NCI-H1930 (cell line): ENCODE data around the gene TBCCD1.

Experiments used
- DNase-seq, 2 experiments: peaks; one replicate each; lab custom pipeline; 2025; lab: John Stamatoyannopoulos, UW

Gene TBCCD1, protein sequence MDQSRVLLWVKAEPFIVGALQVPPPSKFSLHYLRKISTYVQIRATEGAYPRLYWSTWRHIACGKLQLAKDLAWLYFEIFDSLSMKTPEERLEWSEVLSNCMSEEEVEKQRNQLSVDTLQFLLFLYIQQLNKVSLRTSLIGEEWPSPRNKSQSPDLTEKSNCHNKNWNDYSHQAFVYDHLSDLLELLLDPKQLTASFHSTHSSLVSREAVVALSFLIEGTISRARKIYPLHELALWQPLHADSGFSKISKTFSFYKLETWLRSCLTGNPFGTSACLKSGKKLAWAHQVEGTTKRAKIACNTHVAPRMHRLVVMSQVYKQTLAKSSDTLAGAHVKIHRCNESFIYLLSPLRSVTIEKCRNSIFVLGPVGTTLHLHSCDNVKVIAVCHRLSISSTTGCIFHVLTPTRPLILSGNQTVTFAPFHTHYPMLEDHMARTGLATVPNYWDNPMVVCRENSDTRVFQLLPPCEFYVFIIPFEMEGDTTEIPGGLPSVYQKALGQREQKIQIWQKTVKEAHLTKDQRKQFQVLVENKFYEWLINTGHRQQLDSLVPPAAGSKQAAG

DNA sequence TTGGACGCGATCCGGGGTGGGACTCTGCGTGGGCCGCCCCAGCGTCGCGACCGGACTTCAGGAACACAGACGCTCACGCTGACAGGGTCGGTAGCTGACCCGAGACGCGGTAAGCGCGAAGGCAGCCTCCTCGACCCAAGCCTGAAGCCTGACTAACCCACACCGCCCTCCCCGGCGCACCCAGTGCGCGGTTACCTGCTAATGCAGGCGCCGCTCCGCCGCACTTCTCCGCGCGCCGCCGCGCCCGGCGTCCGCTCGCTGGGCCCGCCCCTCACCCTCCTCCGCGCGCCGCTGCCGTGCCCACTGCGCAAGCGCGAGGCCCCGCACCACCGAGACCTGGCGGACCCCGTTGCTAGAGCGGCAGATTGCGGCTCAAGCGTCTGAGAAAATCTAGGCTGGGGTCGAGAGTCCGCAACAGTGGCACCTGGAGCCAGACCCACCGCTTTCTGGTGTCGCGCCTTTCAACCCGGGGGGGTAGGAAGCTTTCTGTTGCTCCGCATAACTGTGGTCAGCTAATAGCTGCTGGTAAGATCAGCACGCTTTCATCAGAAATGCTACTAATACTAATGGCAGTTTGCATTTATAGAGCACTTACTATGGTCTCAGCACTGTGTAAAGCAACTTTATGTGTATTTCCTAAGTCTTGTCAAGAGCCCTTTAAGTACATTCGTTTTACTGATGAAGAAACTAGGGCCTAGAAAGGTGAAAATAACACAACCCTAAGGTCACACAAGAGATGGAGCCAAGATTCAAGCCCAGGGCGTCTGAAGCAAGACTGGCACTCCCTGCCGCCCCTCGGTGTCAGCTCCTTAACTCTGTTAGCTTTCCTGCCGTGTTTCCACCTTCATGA is at the start of gene TBCCD1:
TBCCD1 (minus strand) TSS at position 268 of the 850 bp plus-strand sequence. CDS start 3,010 bp downstream, outside the sequence.
- DNase-seq = peak; percentile 66 to 85

DNA sequence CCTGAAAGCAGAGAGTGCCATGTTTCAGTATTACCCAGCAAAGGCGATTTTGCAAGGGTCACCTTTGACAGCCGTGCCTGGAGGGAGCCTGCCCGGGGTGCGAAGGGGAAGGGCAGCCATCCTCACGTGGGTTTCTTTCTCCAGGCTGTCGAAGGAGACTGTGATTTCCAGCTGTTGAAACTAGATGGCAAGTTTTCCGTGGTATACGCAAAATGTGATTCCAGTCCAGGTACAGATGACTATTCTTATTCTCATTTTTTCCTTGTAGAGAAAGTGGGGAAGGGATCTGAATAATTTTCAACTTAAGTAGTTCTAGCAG is 49.1 kb upstream of the TBCCD1 start:
- DNase-seq = no peak

DNA sequence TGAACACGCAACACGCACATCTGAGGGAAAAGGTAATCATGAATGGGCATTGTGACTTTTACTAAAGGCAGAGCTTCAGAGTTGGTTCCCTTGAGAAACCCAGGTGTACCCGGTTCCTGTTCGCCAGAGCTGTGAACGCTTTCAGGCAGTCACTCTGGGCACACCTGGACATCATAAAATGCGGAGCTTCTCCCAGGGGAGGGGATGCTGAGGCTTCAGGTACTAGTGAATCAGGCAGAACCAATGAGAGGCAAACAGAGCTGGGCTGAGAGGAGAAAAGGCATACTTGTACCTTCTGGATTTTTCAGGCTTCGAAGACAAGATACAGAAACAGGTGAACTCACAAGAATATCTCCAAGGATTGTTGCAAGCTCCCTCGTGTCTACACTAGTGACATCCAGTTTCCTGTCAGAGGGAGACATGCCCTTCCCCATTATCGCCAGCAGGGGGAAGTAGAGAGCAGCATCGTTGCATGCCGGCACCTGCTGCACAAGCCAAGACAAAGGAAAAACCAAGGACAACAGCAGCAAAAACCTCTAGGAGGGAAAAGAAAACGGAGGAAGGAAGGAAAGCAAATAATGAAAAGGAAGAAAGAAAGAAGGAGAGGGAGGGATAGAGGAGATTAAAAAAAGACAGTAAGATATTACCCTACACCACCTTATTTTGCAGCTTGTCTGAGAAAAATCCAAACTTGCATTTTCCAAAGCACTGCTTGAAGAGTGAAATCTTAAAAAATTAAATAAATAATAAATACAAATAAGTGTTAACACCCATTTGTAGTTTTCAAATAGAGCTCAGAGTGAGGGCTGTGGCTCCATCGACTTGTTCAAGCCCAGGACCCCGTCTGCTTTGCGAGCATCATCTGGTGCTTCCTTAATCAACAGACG is 47.7 kb upstream of the TBCCD1 start:
- DNase-seq = peak; percentile 46 to 65

DNA sequence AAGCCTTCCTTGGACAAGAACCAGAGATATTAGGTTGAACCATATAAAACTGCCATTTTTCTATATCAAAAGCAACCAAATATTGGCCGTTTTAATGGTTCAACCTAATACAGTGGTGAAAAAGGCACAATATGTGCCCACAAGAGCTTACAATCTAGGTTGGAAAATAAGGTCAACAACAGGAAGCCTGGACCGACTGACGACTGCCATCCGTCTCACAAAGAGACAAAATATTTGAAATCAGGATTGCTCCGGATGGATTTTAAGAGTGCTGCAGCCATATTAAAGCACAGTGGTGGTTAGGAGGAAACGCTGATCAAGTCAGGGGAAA is 47.1 kb upstream of the TBCCD1 start:
- DNase-seq = no peak

DNA sequence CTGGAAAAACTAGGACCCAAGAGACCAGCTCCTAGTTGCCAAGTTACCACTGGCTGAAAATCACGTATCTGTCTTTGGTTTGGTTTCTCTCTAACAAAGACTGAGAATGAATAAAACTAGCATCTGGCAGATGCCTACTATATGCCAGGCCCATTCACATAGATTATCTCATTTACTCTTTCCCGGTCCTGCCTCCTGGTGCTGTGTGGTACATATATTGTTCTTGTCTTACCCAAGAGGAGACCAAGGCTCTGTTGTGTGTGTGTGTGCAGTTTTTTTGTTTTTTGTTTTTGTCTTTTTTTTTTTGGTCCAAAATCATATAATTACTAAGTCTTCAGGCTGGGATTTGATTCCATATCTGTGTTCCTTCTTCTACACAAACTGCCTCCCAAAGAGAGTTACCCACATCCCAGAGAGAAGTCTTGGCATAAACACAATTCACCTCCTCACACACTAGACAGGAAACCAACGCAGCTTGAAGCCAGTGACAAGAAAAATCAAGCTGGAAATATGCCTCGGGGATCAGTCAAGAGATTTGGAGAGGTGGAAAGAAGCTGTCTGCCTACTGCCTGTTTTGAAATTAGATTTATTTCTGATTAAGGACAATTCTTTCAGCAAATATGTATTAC is 46.6 kb upstream of the TBCCD1 start:
- no peak for DNase-seq

DNA sequence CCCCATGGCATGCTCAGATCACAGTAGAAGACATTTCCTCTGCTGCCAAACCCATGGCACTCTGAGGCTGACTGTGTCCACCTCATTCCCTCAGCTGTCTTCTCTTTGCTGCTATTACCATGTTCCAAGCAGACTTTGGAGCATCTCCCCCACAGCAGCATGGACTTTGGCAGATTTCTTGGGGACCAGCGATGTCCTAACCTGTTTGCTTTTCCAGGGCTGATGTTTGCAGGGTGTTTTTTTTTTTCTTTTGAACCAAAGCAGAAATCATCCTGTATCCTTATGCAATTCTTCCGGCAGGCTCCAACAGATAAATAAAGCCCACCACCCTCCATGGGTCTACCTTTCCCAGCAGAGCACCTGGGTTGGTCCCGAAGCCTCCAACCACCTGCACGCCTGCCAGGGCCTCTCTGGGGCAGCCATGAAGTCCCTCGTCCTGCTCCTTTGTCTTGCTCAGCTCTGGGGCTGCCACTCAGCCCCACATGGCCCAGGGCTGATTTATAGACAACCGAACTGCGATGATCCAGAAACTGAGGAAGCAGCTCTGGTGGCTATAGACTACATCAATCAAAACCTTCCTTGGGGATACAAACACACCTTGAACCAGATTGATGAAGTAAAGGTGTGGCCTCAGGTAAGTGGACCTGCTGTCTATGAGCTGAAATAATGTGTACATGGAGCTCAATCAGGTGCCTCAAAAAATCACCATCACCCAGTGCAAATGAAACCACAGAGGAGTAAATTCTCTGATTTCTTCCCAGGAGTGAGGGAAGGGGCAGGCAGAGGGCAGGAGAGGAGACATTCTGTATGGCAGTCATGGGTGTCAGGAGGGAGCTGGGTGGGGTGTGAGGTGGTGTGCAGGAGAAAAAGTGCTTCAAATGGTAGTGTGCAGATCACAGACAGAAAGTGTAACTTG is 45.8 kb upstream of the TBCCD1 start, which contains the start of gene AHSG:
AHSG (plus strand) TSS at position 340 of the 916 bp plus-strand sequence; CDS start at position 422, 82 bp downstream.
- no peak for DNase-seq

DNA sequence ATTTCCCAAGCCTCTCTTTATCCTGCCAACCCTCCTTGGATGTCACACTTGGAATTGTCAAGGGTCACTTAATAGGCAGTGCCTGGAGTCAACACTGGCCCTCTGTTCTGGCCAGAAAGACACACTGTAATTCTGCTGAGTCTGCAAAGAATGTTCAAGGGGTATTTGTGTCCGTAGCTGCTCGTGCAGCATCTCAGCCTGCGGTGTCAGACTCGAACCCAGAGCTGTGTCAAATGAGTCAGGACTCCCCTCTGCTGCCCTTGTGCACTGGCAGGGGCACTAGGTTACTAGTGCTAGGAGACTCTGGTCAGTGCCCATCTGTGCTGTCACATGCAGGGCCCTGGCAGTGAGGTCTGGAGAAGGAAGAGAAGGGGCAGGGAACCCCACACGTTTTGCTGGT is 44.9 kb upstream of the TBCCD1 start:
- DNase-seq = no peak

DNA sequence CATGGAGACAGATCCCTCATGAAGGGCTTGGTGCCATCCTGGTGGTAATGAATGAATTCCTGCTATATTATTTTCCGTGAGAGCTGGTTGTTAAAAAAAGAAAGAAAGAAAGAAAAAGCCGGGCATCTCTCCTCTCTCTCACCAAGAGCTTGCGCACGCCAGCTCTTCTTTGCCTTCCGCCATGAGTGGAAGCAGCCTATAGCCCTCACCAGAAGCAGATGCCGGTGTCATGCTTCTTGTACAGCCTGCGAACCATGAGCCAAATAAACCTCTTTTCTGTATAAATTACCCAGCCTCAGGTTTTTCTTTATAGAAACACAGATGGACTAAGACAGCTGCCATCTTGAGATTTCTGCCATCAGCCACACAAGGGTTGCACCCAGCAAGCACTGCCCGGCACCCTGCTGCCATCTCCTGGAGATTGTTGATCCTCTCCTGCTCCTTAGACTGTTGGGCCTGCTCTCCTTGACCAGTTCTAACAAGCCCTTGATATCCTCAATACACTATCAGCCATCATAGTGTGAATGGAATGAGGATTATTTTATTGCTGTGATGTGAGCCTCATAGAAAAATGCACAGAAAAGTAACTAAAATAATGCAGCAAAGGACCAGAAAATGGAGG is 42.2 kb upstream of the TBCCD1 start:
- no peak for DNase-seq

DNA sequence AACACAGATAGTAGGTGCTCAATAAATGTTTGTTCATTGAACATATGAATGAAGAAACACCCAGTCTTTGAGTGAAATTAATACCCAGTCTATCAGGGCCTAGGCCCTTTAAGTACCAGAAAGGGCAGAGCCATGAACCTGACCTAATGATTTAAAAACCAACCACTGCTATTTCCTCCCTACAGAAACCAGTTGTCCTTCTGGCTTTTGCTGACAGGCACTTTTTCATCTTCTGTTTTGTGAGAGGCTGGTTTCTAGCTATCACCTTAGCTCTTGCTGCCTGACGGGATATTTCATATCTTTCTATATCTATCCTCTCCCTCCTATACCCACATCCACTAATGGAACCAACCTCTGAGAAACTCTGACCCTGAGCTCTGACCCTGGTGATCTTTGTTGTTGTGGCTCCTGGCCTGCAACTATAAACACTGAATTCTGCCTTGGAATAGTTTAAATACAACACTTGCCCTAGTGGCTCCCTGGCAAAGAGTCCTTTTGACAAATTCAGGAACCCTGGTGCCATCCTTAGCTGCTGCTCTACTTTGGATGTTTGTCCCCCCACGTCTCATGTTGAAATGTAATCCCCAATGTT is 41.6 kb upstream of the TBCCD1 start:
- DNase-seq = no peak

DNA sequence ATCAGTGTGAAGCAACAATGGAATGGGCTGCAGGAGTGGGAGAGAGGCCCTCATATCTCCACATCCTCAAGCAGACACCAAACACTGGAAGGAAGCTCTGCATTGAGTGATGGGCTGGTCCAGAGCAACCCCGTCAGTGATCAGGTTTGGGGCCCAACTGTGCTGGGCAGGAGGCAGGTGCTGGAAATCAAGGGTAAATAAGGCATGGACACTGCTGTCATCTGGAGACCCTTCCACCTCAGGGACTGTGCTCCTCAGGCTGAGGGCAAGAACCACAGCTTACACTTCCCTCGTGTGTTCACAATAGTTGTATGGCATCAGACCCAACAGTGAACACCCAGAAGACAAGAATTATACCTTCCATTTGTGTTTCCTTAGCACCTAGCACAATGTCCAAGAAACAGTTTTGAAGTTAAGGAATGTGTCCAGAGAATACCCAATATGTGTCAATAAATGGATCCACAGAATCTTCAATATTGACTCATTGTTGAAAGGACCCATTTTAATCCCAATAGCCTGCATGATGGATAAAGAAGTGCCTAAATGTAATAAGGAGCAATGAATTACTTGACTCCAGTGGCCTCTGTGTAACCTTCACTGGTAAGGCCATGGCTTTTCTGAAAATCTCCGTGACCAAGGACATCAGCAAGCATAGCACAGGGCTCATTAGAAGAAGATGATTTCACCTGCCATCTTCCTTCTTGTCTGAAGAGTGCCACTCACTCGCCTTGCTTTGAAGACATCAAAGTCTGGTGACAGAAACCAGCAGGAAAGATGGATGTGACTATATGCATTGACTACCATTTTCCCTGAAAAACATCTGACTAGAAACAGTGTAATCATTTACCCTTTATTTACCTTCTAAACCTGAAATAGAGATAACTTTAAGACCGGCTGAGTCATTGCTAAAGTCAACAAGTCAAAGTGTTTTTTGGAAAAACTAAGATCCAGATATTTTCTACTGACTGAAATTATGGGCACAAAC is 38.7 kb upstream of the TBCCD1 start:
- no peak for DNase-seq

DNA sequence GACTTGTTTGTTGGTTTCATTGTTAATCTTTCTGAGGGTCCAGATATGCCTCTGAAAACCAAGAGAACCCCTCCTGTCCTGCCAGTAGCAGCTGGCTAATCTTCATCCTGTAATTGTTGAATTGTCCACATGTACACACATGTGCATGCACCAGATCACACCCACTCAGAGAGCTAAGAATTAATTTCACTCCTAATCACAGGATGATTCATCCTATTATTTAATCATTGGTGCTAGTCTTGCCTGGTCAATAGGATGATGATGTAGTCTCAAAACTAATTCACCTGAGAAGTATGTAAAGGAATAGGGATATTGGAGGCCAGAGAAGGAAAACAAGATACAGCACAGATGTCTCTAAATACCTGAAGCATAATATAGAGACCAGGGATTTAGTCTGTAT is 37.9 kb upstream of the TBCCD1 start:
- DNase-seq = no peak

DNA sequence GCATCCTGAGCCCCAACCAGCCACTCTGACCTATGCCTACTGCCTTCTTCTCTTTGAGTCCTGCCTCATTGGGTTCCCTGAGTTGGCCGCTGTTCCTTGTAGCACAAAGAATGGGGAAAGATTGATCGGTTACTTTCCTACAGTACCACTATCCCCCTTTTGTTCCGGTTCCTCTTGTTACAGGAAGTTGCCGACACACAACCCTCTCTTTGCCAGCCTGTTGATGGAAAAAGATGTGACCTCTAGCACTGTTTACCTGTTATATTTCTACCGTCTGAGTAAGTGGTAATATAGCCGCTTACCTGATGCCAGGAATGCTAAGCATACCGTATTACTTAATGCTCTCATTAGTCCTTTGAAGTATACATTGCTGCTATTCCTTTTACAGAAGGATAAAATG is 36.0 kb upstream of the TBCCD1 start:
- DNase-seq = no peak

DNA sequence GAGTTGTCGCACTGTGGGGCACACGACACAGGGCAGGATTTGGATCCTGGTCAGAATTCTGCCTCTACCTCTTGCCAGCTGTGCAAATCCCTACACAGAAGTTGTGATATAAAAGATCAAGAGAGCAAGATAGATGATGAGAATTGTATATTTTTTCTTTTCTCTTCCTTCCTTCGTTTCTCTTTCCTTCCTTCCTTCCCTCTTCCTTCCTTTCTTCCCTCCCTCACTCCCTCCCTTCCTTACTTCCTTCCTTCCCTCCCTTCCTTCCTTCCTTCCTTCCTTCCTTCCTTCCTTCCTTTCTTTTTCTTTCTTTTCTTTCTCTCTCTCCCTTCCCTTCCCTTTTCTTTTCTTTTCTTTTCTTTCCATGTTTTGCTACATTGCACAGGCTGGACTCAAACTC is 33.8 kb upstream of the TBCCD1 start:
- DNase-seq = no peak

DNA sequence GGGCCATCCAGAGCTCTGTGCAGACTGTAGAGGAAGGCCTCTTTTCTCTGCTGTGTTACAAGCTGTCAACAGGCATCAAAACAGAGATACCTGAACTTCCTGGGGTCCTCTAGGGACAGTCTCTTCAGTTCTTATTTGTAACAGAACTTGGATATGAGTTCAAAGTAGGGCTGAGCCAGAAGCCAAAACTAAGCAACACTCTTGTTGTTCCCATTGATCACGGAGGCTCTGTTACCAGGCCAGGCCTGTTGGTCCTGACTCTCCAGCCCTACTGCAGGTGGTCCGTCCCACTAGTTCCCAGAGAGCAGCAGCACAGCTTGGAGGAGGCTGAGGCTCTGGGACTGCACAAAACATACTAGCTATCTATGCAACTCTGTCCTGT is 32.6 kb upstream of the TBCCD1 start:
- DNase-seq = no peak

DNA sequence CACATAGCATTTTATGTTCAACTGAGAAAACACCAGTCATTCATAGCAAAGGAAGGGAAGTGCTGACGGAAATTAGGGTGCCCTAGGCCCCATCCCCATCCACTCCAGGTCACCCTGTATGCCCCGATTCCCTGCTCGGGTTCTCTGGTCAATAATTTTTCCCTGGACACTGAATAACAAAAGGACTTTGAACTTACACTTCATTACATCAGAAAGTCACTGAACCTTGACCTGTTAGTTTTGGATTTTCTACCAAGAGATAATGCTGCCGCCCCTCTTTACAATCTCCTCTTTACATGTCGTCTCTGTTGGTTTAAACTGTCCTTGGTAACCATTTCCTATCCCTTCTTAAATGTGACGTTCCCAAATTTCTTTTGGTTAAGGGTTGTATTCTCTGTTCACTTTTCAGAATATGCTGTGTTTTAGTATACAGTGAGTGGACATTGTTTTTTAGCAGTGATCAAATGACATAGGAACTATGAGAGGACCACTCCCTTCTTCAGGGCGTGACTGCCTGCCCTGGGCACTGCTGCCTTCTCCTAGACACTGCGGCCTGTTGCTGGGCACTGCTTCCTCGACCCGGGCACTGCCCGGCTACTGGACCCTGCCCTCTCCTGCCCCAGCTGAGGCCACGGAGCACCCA is 32.1 kb upstream of the TBCCD1 start:
- no peak for DNase-seq

DNA sequence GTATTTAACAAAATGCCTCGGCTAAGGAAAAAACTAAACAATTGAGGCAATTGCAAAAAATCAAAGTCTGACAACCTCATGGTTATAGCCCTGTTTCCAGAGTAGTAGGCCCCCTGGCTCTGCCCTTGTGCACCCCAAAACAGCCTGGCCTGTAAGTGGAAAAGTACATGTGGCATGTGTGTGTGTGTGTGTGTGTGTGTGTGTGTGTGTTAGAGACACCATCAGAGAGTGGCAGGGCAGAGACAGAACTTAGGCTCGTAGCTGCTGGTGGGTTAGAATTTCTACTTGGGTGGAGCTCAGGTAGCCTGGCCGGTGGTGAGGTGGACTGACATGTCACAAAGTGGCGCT is 31.6 kb upstream of the TBCCD1 start:
- no peak for DNase-seq

DNA sequence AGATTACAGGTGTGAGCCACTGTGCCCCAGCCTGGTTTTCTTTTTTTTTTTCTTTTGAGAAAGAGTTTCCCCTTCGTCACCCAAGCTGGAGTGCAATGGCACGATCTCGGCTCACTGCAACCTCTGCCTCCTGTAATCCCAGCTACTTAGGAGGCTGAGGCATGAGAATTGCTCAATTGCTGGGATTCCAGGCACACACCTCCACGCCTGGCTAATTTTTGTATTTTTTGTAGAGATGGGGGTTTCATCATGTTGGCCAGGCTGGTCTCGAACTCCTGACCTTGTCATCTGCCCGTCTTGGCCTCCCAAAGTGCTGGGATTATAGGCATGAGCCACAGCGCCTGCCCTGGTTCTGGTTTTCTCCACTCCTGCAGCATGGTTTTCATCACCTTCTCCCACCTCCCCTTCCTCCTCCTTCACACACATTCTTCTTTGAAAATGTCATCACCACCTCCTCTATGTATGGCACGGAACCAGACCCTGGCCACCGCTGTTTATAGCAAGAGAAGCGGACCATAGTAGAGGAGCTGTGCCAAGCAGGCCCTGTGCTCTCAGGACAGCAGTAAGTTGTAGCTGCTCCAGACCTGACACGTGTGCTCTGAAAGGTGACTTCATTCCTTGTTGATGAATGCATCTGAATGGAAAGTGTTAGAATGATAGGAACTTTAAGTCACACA is 31.1 kb upstream of the TBCCD1 start:
- no peak for DNase-seq
